GM21515 (cell line): ENCODE data around the gene FRS3.

Experiments
- ATAC-seq: cut with Tn5 transposase; IDR thresholded peaks from one replicate; pipeline ENCODE4 v1.9.1; 2021; ENCODE audit not compliant: unreplicated experiment

Gene FRS3

GRCh38 chr6:41730531-41731436 is 48.9 kb downstream of the FRS3 start:
- no peak for ATAC-seq

GRCh38 chr6:41729624-41730023 is 50.1 kb downstream of the FRS3 start:
- no peak for ATAC-seq

DNA sequence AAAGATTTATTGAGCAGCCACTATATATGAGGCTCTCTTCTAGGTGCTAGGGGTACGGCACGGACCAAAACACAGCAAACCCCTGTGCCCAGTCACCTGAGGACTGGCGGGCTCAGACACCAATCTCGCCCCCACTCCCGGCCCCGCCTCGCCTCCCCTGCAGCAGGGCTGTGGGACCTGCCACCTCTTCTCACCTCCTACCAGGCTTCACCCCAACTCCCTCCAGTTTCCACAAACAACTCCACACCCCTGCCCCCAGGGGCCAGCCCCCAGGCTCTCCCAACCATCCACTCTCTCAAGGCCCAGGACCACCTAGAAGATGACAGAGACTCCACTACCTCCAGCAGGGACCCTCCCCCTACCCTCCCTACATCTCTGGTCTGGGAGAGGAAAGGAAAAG is 50.7 kb downstream of the FRS3 start:
- no peak for ATAC-seq

- ATAC-seq, result no peak
These were observed 51.4 kb downstream of the FRS3 start for GRCh38 chr6:41728073-41728936.

GRCh38 chr6:41727705-41728072 is 52.0 kb downstream of the FRS3 start:
- no peak for ATAC-seq

GRCh38 chr6:41726876-41727275 is 52.8 kb downstream of the FRS3 start:
- no peak for ATAC-seq

GRCh38 chr6:41724586-41725501 is 54.9 kb downstream of the FRS3 start:
- no peak for ATAC-seq

DNA sequence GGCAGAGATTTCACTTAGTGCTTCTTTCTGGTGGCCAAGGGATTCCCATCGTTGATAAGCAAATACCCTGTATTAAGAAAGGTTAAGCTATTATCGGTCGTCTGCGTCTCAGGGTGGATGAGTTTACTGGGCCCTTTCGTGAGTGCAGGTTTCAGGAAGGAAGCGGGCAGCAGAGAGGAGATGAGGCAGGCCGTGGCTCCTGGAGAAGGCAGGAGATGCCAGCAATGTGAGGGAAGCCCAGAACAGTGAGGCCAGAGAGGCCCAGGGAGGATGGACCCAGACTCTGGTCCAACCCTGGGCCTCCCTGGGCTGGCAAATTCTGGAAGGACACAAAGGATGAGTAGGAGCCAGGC is 55.5 kb downstream of the FRS3 start:
- no peak for ATAC-seq

- ATAC-seq, result peak; percentile 57
These were observed 56.0 kb downstream of the FRS3 start for GRCh38 chr6:41723530-41724227.

GRCh38 chr6:41722969-41723529 is 56.7 kb downstream of the FRS3 start:
- no peak for ATAC-seq

GRCh38 chr6:41721414-41721813 is 58.3 kb downstream of the FRS3 start:
- ATAC-seq, result no peak

DNA sequence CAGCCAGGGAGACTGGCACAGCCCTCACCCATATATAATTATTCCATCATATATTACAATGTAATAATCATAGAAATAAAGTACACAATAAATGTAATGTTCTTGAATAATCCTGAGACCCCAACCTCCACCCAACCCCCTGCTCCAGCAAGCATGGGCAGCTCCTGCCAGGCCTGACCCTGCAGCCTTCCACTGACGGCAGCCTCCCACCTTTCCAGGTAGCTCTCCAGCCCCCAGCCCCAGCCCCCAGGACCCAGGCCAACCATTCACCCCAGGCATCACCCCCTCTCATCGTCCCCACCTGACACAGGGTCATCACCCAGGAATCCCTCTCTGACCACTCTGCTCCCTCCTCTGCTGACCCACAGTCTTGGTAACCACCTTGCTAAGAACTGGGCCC is 58.9 kb downstream of the FRS3 start:
- no peak for ATAC-seq

- ATAC-seq, result no peak
These were observed 59.5 kb downstream of the FRS3 start for GRCh38 chr6:41720262-41720620.
